Panc1 (cell line): Measurements from ENCODE around the gene RPP14. TPM values are rescaled to one million over a fixed set of nuclear protein-coding genes. Genes with fewer than 3 reads are reported as not detected.

ENCODE experiments used
- ATAC-seq: fragments of 200-7000 bp; cut with Tn5 transposase; 2 replicates; pipeline ENCODE4 v1.9.1; 2020; ENCODE audit warnings: mild to moderate bottlenecking, moderate library complexity
- BruUV-seq: library from RNA; stranded (reverse); fragments of 400-500 nt; replicated peaks from 2 replicates; lab custom pipeline; 2021; lab: Mats Ljungman, UMichigan
- CTCF ChIA-PET: fragments of 300-600 bp; sonication (Branson Sonifier 250); formaldehyde crosslinking; loops from one replicate; lab custom pipeline; 2022; ENCODE audit warnings: antibody characterized with exemption; lab: Charles Lee
- POLR2A ChIA-PET: fragments of 300-600 bp; sonication (Branson Sonifier 250); formaldehyde crosslinking; loops from one replicate; lab custom pipeline; 2022; ENCODE audit warnings: antibody characterized with exemption; lab: Charles Lee
- DNase-seq: peaks from one replicate; pipeline ENCODE4 v3.0.0-alpha.2; 2010; ENCODE audit warnings: low read depth, low spot score
- H3K27ac ChIP-seq: 2 replicates; pipeline ENCODE4 v1.5.1; 2011; ENCODE audit warnings: mild to moderate bottlenecking, low read length, inconsistent platforms
- H3K27me3 ChIP-seq: fragments of 200-500 bp; sonication (Bioruptor generic); 2 replicates; pipeline ENCODE4 v1.6.0; 2014; ENCODE audit warnings: low read length, inconsistent platforms; ENCODE audit not compliant: control insufficient read depth, insufficient read depth
- H3K36me3 ChIP-seq: fragments of 200-500 bp; sonication (Bioruptor generic); 2 replicates; pipeline ENCODE4 v1.5.1; 2014; ENCODE audit warnings: inconsistent platforms, mild to moderate bottlenecking, low read length, moderate library complexity; ENCODE audit not compliant: control insufficient read depth, insufficient read depth
- H3K4me1 ChIP-seq: 2 replicates; pipeline ENCODE4 v1.5.1; 2011; ENCODE audit warnings: inconsistent platforms, mild to moderate bottlenecking, low read length, moderate library complexity; ENCODE audit not compliant: control insufficient read depth, insufficient read depth
- H3K4me3 ChIP-seq, 2 experiments: 2 replicates each; pipeline ENCODE4 v1.5.1; 2011 to 2012; ENCODE audit warnings: low read depth in 2 of 2, low read length in 2 of 2, mild to moderate bottlenecking in 2 of 2, inconsistent platforms in 1 of 2, moderate library complexity in 1 of 2
- H3K9me3 ChIP-seq: fragments of 200-500 bp; sonication (Bioruptor generic); 2 replicates; pipeline ENCODE4 v1.5.1; 2014; ENCODE audit warnings: low read depth, mild to moderate bottlenecking, inconsistent platforms, low read length, moderate library complexity; ENCODE audit not compliant: control insufficient read depth, insufficient read depth
- CTCF ChIP-seq: fragments of 450-650 bp; IDR thresholded peaks from 2 replicates; pipeline ENCODE4 v1.5.1; 2017; ENCODE audit warnings: mild to moderate bottlenecking
- POLR2AphosphoS5 ChIP-seq: IDR thresholded peaks from 2 replicates; pipeline ENCODE4 v1.6.1; 2012; ENCODE audit warnings: mild to moderate bottlenecking, low read depth, low read length, moderate library complexity
- REST ChIP-seq, 2 experiments: IDR thresholded peaks; 2 replicates each; pipeline ENCODE4 v1.6.1; 2011 to 2012; ENCODE audit warnings: low read depth in 2 of 2, control low read depth in 1 of 2, low read length in 1 of 2, mild to moderate bottlenecking in 1 of 2, moderate library complexity in 1 of 2; ENCODE audit not compliant: insufficient read depth in 1 of 2
- SIN3A ChIP-seq: IDR thresholded peaks from 2 replicates; pipeline ENCODE4 v1.6.1; 2012; ENCODE audit warnings: low read depth, mild to moderate bottlenecking, low read length, moderate library complexity, borderline replicate concordance; ENCODE audit not compliant: insufficient read depth
- TCF7L2 ChIP-seq: IDR thresholded peaks from 2 replicates; pipeline ENCODE4 v1.6.1; 2011; ENCODE audit warnings: mild to moderate bottlenecking, low read depth, low read length, inconsistent platforms
- in situ Hi-C: cut with HindIII; loops from 2 replicates; pipeline ENCODE4 v1.10.0; 2016; ENCODE audit warnings: low sequenced_read_pairs, low pct_unique_long_range_greater_than_20kb
- intact Hi-C: fragments of 100-400 bp; cut with micrococcal nuclease; formaldehyde crosslinking; loops from one replicate; pipeline ENCODE4 v1.10.0; 2022; ENCODE audit not compliant: unreplicated experiment
- total RNA-seq: library from RNA; stranded (reverse); gene quantifications from one replicate; pipeline ENCODE4 v1.2.1, GENCODE V29; 2021; ENCODE audit not compliant: unreplicated experiment

RPP14 gene
- total RNA-seq, 1 experiment from 2014 or later: 16.4 TPM

GRCh38 chr3:58291671-58292338 lies 14.2 kb upstream of the RPP14 start:
- BruUV-seq: no TSS peak
- H3K4me1 ChIP-seq: no peaks in the 10 kb centered on the region
- ATAC-seq: no peak
- H3K9me3 ChIP-seq: no peaks in the 10 kb centered on the region
- TF ChIP-seq TCF7L2 (no peak), POLR2AphosphoS5 (no peak), SIN3A (no peak), REST (IDR thresholded peaks at IDR 0.05; ENCODE audit: insufficient read depth in 1 of 2, low read depth in 2 of 2, low read length in 1 of 2) (no peak), CTCF (no peak)
- H3K27me3 ChIP-seq: no peaks in the 10 kb centered on the region
- no peak overlapping the region for H3K27ac ChIP-seq
- no peak overlapping the region for H3K4me3 ChIP-seq
- CTCF ChIA-PET: no interaction called here
- intact Hi-C loops (no loop called here), in situ Hi-C loops (no loop called here)
- no peak for DNase-seq
- no peaks in the 10 kb centered on the region for H3K36me3 ChIP-seq
- POLR2A ChIA-PET: no interaction called here

GRCh38 chr3:58292866-58293265 lies 13.2 kb upstream of the RPP14 start:
- TF ChIP-seq TCF7L2: no peak
- no peak for TF ChIP-seq POLR2AphosphoS5
- TF ChIP-seq SIN3A: no peak
- no peak for TF ChIP-seq REST (IDR thresholded peaks at IDR 0.05; ENCODE audit: insufficient read depth in 1 of 2, low read depth in 2 of 2, low read length in 1 of 2)
- no peak for TF ChIP-seq CTCF
- H3K36me3 ChIP-seq: no peaks in the 10 kb centered on the region
- no TSS peak for BruUV-seq
- no peak overlapping the region for H3K27ac ChIP-seq
- CTCF ChIA-PET: no interaction called here
- H3K4me3 ChIP-seq: no peak overlapping the region
- H3K27me3 ChIP-seq: no peaks in the 10 kb centered on the region
- no peaks in the 10 kb centered on the region for H3K4me1 ChIP-seq
- ATAC-seq: no peak
- H3K9me3 ChIP-seq: no peaks in the 10 kb centered on the region
- intact Hi-C loops (no loop called here), in situ Hi-C loops (no loop called here)
- POLR2A ChIA-PET: no interaction called here
- no peak for DNase-seq
